HPDE6-E6E7 (cell line): ENCODE results near the gene KCNJ2.
A peak's percentile ranks its signal among the peaks of the same experiment; 100 is the strongest.

Source experiments
- DNase-seq: peaks from one replicate; pipeline ENCODE4 v3.0.0; 2011; ENCODE audit warnings: missing footprints; ENCODE audit errors: extremely low spot score

KCNJ2 gene

DNA sequence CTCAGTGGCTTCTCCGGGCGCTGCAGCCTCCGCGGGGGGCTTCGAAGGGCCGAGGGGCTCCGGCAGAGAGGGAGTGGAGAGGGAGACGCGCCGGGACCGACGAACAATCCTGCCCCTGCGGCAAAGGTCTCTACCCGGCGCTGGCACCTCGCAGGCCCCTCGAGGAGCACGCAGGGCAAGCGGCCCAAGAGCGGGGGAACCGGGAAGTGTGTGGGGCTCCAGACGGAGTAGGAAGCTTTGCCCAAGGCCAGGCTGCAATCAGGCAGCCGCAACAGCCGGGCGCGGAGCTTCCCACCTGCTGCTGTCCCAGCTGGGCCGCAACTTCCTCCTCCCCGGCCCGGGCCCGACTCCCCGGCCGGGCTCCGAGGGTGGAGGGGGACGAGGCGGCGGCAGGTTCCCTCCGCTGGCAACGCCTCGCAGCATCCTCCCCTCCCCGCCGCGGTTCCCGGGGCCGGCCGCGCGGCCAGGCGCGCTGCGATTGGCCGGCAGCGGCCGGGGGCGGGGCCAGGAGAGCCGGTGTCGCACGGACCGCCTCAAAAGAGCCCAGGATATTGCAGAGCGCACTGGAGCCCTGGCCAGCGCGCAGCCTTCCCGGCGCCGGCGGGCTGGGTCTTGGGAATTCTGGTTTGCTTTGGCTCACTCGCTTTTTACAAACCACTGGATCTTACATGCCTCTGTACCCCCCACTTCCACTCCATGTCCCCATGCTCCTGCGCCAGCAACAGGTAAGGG is at the start of gene KCNJ2:
KCNJ2 (plus strand) TSS at position 556 of the 732 bp plus-strand sequence. CDS start 5,508 bp downstream, outside the sequence.
- peak; percentile 76 for DNase-seq

DNA sequence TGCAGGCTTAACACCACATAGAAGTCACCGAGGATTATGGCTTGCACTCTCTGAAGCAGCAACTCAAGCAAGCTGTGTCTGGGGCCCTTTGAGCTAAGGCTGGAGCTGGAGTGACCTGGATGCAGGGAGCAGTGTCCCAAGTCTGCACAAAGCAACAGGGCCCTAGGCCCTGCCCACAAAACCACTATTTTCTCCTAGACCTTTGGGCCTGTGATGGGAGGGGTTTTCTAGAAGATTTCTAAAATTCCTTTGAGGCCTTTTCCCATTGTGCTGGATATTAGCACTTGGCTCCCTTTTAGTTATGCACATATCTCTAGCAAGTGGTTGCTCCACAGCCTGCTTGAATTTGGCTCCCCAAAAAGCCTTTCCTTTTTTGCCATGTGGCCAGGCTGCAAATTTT is 49.8 kb upstream of the KCNJ2 start:
- DNase-seq = no peak

DNA sequence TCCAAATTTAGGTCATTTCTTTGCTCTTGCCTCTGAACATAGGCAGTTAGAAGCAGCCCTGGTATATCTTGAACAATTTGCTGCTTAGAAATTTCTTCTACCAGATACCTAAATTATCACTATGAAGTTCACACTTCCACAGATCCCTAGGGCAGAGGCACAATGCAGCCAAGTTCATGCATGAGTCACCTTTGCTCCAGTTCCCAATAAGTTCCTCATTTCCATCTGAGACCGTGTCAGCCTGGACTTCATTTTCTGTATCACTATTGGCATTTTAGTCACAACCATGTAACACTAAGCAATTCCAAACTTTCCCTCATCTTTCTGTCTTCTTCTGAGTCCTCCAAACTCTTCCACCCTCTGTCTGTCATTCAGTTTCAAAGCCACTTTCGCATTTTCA is 49.3 kb upstream of the KCNJ2 start:
- no peak for DNase-seq

DNA sequence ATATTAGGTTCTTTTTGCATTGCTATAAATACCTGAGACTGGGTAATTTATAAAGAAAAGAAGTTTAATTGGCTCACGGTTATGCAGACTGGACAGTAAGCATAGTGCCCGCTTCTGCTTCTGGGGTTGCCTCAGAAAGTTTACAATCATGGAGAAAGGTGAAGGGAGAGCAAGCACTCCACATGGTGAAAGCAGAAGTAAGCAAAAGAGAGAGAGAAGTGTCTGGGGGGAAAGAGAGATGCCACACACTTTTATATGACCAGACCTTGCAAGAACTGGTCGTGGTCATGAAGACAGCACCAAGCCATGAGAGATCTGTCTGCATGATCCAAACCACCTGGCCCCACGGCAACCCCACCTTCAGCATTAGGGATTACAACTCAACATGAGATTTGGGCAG is 48.9 kb upstream of the KCNJ2 start:
- DNase-seq = no peak

DNA sequence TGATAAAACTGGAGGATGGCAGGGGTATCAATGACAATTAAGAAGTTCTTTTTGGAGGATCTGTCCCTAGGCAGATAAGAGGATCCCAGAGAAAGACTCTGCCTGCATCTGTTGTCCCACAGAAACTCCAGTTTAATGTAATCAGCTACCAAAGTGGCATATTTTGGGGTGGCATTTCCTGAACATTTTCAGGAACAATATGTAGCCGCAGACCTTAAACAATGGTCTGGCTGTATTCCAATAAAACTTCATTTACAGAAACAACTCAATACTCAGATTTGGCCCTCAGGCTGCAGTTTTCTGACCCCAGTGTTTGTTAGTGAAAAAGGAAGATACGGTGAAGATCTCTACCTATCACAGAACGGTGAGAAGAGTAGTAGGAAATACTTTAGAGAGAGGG is 48.2 kb upstream of the KCNJ2 start:
- DNase-seq = no peak

- DNase-seq = no peak
Observed at GRCh38 chr17:70123193-70123592, 46.1 kb upstream of the KCNJ2 start.

- no peak for DNase-seq
Observed at GRCh38 chr17:70124723-70125122, 44.6 kb upstream of the KCNJ2 start.

GRCh38 chr17:70127221-70127873 is 42.0 kb upstream of the KCNJ2 start:
- DNase-seq = no peak

- DNase-seq = no peak
Observed at GRCh38 chr17:70128727-70129238, 40.5 kb upstream of the KCNJ2 start.

GRCh38 chr17:70130289-70130688 is 39.0 kb upstream of the KCNJ2 start:
- no peak for DNase-seq

- DNase-seq = no peak
Observed at GRCh38 chr17:70132505-70132904, 36.8 kb upstream of the KCNJ2 start.

GRCh38 chr17:70134042-70134441 is 35.3 kb upstream of the KCNJ2 start:
- DNase-seq = no peak

DNA sequence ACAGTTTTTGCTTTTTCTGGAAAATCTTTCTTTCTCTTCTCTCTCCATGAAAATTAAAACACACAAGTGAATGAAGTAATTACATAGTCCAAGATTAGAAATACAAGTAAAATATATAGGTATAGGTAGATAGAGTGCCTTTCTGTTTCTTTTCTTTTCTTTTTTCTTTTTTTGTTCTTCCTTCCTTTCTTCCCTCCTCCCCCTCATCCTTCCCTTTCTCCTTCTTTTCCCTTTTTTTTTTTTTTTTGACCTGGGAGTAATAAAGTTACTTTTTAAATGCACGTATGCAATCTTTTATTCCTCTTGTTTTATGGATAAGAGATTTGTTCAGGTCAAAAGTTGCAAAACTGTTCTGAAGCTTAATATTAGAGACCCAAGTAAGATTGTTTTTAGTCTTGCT is 34.6 kb upstream of the KCNJ2 start:
- no peak for DNase-seq

DNA sequence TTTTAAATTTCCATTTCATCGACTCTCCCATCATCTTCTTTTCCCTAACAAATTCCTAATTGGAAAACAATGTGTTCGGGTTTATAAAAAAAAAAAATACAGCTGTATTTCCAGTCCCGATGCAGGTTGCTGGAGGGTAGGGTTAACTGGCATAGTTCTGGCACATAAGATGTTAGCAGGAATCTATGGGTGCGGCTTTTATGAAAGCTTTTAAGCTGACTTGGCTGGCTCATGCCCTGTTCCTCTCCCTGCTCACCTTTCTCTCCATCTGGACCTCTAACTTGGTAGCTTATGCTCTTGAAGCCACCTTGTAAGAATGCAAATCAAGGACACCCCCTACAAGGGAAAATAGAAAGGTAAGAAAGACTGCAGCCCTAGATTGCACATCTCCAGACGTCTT is 33.2 kb upstream of the KCNJ2 start:
- no peak for DNase-seq

DNA sequence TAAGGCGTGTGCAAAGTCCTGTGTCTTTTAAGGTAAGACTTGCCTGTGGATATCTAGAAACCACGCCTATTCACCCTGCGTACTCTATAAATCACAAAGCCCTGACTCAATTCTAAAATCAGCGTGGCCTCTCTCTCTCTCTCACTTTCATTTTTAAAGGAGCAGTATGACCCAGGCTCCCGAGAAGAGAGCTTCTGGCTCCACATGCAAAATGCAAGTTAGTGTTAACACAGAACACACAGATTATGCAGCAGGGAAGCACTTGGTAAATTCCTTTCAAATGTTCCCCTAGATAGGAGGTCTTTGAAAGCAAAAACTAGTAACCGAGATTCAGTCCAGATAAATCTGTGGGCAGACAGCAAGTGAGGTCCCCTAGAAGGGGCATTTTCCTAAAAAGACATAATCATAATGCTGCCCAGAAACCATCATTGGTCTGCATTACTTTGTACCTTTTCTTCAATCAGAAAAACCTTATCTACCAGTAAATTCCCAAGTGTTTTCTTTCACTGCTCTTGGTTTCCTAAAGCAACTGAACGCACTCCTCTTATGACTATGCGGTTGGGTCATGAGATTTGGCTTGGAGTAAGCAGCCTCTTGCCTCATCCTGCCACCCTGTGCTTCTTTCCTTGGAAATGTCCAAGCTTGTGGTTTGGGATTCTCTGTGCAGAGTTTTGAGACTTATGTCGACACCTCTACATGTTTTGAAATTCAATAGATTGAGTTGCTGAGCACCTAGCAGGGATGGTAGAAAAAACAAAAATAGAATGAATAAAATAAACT is 31.7 kb upstream of the KCNJ2 start:
- DNase-seq = peak; percentile 47

- no peak for DNase-seq
Observed at GRCh38 chr17:70138291-70138865, 31.0 kb upstream of the KCNJ2 start.

GRCh38 chr17:70139449-70139993 is 29.8 kb upstream of the KCNJ2 start:
- no peak for DNase-seq

- DNase-seq = no peak
Observed at GRCh38 chr17:70144260-70144846, 25.0 kb upstream of the KCNJ2 start.

- DNase-seq = no peak
Observed at GRCh38 chr17:70153210-70153609, 16.1 kb upstream of the KCNJ2 start.

DNA sequence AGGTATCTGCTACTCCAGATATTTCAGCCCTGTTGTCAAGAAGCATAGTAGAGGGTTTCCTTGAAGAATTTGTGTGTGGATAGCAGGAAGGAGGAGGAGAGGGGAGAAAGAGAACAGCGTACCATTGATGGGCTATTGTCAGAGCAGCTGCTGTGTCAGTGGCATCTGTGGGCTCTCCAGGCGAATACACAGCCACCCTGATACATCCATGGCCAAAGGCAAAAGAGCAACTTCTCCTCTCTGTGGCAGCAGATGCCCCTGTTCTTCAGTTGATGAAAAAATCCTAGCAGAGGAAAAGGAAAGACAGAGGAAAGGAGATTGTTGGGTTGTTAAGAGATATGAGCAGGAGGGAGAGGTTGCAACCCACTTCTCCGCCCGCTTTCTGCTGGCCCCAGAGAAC is 12.2 kb upstream of the KCNJ2 start:
- no peak for DNase-seq

DNA sequence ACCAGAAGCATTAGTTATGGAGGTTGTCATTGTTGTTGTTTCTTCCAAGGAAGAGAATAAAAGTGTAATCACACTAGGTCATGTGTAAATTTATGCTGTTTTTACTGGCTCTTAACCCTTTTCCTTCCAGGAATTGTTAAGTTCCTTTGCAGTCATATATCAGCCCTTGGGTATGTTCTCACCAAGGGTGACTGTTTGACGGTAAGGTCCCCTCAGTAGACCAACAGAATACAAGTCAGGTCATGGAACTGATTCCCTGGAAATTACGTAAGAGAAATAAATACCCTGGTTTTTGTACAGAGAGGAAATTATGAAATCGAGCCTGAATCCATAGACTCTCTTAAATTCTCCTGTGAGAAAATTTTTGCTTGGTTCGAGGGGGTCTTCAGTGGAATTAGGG is 11.2 kb upstream of the KCNJ2 start:
- DNase-seq = no peak

- DNase-seq = no peak
Observed at GRCh38 chr17:70158591-70158990, 10.7 kb upstream of the KCNJ2 start.
